ENCODE data around the gene EXOC3L4. TPM values are rescaled to one million over a fixed set of nuclear protein-coding genes. Genes with fewer than 3 reads are reported as not detected.

Gene EXOC3L4
- total and polyA plus RNA-seq, 2 of the 8 experiments (the other 6 are each of a cell fraction or from before 2014, with no cell fraction given), result 0.45 to 0.57 TPM

DNA sequence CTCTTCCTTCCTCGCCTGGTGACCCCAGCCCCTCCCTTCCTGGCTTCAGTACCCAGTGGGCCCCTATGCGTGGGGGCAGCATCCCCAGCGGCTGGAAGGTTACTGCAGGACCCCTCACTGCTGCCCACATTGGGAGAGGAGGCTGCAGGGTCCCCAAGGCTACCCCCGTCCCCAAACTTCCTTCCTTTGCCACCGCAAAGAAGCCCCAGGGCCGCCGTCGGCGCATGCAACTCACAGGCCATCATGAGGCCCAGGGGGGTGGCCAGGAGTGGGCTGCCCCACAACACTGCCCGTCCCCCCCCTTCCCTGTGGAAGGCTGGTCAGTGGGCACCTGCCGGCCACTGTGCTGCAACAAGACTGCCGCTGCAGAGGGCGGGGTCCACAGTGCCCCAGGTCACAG lies 19.2 kb downstream of the EXOC3L4 start:
- 85% methylated on average over 11 of the region's 13 CpGs; no CpG with 5 or more reads in 1 of the 2 experiments for WGBS, 2 experiments (ENCODE audit: extremely low coverage in 1 of 2, insufficient coverage in 1 of 2, insufficient read length in 1 of 2, insufficient replicate concordance in 2 of 2, low coverage in 1 of 2, low lambda C conversion rate in 2 of 2, missing lambda C conversion rate in 1 of 2)
- Histone ChIP-seq H3K9me3 (ENCODE audit: insufficient read depth in 2 of 2, low read depth in 1 of 2, low read length in 1 of 2) (no peaks in the 10 kb centered on the region), H2BK20ac (ENCODE audit: low read length) (no peak overlapping the region), H3K18ac (ENCODE audit: extremely low read depth, low read length) (no peak overlapping the region), H3K4ac (replicated peaks; ENCODE audit: insufficient read length, low read depth, low read length) (no peak overlapping the region), H3K79me1 (ENCODE audit: low read depth, low read length) (no peaks in the 10 kb centered on the region), H3K27me3 (replicated peaks in 1 of 4; ENCODE audit: control insufficient read depth in 3 of 4, extremely low read depth in 1 of 4, insufficient read depth in 3 of 4, low read length in 3 of 4) (peaks cover 0 to 4% (median 0%) of the 10 kb centered on the region in 4 experiments; a peak in 3 of 7 replicates), H3K56ac (replicated peaks; ENCODE audit: insufficient read length, low read depth, low read length) (no peak overlapping the region), H3K9ac (replicated peaks in 1 of 4; ENCODE audit: extremely low read depth in 1 of 4, low read depth in 3 of 4, low read length in 3 of 4) (no peak overlapping the region), H4K5ac (ENCODE audit: insufficient read length, low read depth, low read length) (no peak overlapping the region), H2BK120ac (replicated peaks; ENCODE audit: low read depth, low read length) (no peak overlapping the region), H2BK5ac (ENCODE audit: low read depth, low read length) (no peak overlapping the region), H3K79me2 (ENCODE audit: control insufficient read depth in 1 of 2, insufficient read depth in 2 of 2, low read length in 2 of 2) (no peaks in the 10 kb centered on the region), H3K36me3 (ENCODE audit: control insufficient read depth in 2 of 4, insufficient read depth in 4 of 4, low read length in 3 of 4) (no peaks in the 10 kb centered on the region), H3K4me1 (replicated peaks in 1 of 4; ENCODE audit: control insufficient read depth in 3 of 4, insufficient read depth in 4 of 4, low read length in 3 of 4) (peaks cover 12 to 35% (median 27%) of the 10 kb centered on the region in 4 experiments), H3K27ac (ENCODE audit: low read depth, low read length) (no peak overlapping the region), H4K8ac (ENCODE audit: extremely low read depth, insufficient read depth, low read length) (no peak overlapping the region), H3K23me2 (ENCODE audit: low read depth, low read length) (no peaks in the 10 kb centered on the region; the same call in 1 of the 2 replicates), H2BK12ac (ENCODE audit: low read depth, low read length) (peak overlapping the region; percentile 84; the same call in 1 of the 2 replicates), H3K4me2 (ENCODE audit: insufficient read depth in 1 of 2, low read depth in 2 of 2, low read length in 2 of 2) (no peak overlapping the region), H2BK15ac (ENCODE audit: low read length) (peak overlapping the region; percentile 40; the same call in 1 of the 2 replicates), H3K23ac (ENCODE audit: insufficient read length) (no peak overlapping the region), H3K14ac (ENCODE audit: insufficient read length) (no peak overlapping the region), H2AFZ (ENCODE audit: low read length) (no peak overlapping the region), H3K4me3 (ENCODE audit: extremely low read depth in 1 of 4, insufficient read depth in 2 of 4, low read depth in 3 of 4, low read length in 4 of 4) (no peak overlapping the region), H2AK5ac (ENCODE audit: low read depth, low read length) (no peak overlapping the region; the same call in 1 of the 2 replicates), H4K91ac (replicated peaks; ENCODE audit: insufficient read length, low read length) (peak overlapping the region; percentile 20), H4K20me1 (replicated peaks in 1 of 2; ENCODE audit: control insufficient read depth in 1 of 2, insufficient read depth in 2 of 2, low read length in 2 of 2) (no peaks in the 10 kb centered on the region)
- FAIRE-seq (no peak), DNase-seq (ENCODE audit: low read depth in 1 of 2, low spot score in 2 of 2) (no peak)
- ChIA-PET CTCF (ENCODE audit: partially characterized antibody) (no interaction called here), POLR2A (ENCODE audit: partially characterized antibody) (interaction anchor here (0.9 kb wide), 1 partner anchor 11 kb away, joined by 3 read pairs; no protein-coding TSS in a partner anchor)
- TF ChIP-seq BRCA1 (IDR thresholded peaks at IDR 0.05; ENCODE audit: low read depth, low read length), result no peak
- no peak for TF ChIP-seq GTF2F1 (IDR thresholded peaks at IDR 0.05; ENCODE audit: borderline replicate concordance, low read depth, low read length)
- TF ChIP-seq, protein P1, sequence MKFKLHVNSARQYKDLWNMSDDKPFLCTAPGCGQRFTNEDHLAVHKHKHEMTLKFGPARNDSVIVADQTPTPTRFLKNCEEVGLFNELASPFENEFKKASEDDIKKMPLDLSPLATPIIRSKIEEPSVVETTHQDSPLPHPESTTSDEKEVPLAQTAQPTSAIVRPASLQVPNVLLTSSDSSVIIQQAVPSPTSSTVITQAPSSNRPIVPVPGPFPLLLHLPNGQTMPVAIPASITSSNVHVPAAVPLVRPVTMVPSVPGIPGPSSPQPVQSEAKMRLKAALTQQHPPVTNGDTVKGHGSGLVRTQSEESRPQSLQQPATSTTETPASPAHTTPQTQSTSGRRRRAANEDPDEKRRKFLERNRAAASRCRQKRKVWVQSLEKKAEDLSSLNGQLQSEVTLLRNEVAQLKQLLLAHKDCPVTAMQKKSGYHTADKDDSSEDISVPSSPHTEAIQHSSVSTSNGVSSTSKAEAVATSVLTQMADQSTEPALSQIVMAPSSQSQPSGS (IDR thresholded peaks at IDR 0.05; ENCODE audit: low read length), result no peak
- TF ChIP-seq GABPA (IDR thresholded peaks at IDR 0.05; ENCODE audit: borderline replicate concordance, insufficient read depth, low read length), result no peak
- TF ChIP-seq CHD2 (IDR thresholded peaks at IDR 0.05; ENCODE audit: low read length), result no peak
- no peak for TF ChIP-seq RFX5 (IDR thresholded peaks at IDR 0.05; ENCODE audit: borderline replicate concordance, low read depth, low read length)
- no peak for TF ChIP-seq TEAD4 (IDR thresholded peaks at IDR 0.05; ENCODE audit: low read depth, low read length)
- no peak for TF ChIP-seq JUN (IDR thresholded peaks at IDR 0.05; ENCODE audit: low read depth, low read length)
- TF ChIP-seq KDM4A (IDR thresholded peaks at IDR 0.05; ENCODE audit: low read depth, low read length, severe bottlenecking), result no peak
- no peak for TF ChIP-seq EGR1 (IDR thresholded peaks at IDR 0.05; ENCODE audit: borderline replicate concordance, low read depth, low read length)
- no peak for TF ChIP-seq SIRT6 (IDR thresholded peaks at IDR 0.05; ENCODE audit: low read length)
- TF ChIP-seq SIN3A (conservative IDR thresholded peaks at IDR 0.05 in 1 of 2, IDR thresholded peaks at IDR 0.05 in 1 of 2; ENCODE audit: low read depth in 1 of 2, low read length in 2 of 2), result no peak

All from H1 (cell line).